GM19239 (cell line): ENCODE measurements around the gene NRSN1.

Experiments
- DNase-seq: peaks from one replicate; pipeline ENCODE4 v3.0.0; 2011; ENCODE audit warnings: low spot score; ENCODE audit not compliant: insufficient read length
- FAIRE-seq: peaks from 2 replicates; lab custom pipeline; 2011; peaks lifted over from hg19 to GRCh38; lab: Jason Lieb, UNC

Gene NRSN1

DNA sequence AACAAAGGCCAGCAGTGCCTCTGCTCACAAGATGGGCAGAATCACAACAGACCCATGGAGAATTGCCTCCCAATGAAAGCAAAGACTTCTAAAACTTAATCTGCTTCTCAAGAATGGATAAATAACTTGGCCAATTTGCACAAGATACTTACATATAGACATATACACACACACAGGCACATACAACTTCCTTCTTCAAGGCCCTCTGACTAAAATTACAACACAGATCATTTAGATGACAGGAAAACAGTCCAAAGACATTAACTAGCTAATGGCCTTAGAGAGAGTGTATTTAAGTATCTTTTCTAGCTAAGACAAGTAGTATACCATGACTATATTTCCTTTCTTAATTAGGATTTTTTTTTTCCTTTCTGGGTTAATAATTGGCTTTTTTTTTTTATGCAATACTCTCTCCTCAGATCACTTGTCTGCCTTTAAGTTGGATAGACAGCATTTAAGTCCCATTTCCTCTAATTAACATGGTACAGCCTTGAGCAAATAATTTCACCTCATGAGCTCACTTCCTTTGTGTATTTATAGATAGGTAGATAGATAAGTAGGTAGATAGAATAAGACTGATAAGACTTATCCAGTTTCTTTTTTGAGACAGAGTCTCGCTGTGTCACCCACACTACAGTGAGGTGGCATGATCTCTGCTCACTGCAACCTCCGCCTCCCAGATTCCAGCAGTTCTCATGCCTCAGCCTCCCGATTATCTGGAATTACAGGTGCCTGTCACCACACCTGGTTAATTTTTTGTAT lies 70.0 kb downstream of the NRSN1 start:
- DNase-seq (no peak), FAIRE-seq (no peak)
